Omental fat pad (tissue), 4 donors: ENCODE measurements around the gene ACYP1. TPM values are rescaled to one million over a fixed set of nuclear protein-coding genes. Genes with fewer than 3 reads are reported as not detected.

ENCODE experiments used
- ATAC-seq: fragments of 150-250 bp; one replicate; pipeline ENCODE4 v1.9.1; 2016; ENCODE audit warnings: mild to moderate bottlenecking, moderate library complexity; ENCODE audit not compliant: low FRiP score
- DNase-seq: peaks from one replicate; pipeline ENCODE4 v3.0.0-alpha.2; 2019; ENCODE audit warnings: low spot score
- total RNA-seq, 4 donors: library from RNA; depleted of rRNA; stranded (reverse); fragments of >200 nt; gene quantifications; one replicate each; pipeline ENCODE4 v1.1.0, GENCODE V29; 2016
- TF ChIP-seq, protein P1 (sequence below), 3 donors: fragments of 450-650 bp; IDR thresholded peaks; one replicate each; pipeline ENCODE4 v1.5.1; 2016 to 2017; ENCODE audit warnings: antibody characterized with exemption in 3 of 3, mild to moderate bottlenecking in 3 of 3, moderate library complexity in 2 of 3

ACYP1 gene
- total RNA-seq, 4 donors from 2014 or later: 10.7 to 17.0 (median 13.2) TPM

DNA sequence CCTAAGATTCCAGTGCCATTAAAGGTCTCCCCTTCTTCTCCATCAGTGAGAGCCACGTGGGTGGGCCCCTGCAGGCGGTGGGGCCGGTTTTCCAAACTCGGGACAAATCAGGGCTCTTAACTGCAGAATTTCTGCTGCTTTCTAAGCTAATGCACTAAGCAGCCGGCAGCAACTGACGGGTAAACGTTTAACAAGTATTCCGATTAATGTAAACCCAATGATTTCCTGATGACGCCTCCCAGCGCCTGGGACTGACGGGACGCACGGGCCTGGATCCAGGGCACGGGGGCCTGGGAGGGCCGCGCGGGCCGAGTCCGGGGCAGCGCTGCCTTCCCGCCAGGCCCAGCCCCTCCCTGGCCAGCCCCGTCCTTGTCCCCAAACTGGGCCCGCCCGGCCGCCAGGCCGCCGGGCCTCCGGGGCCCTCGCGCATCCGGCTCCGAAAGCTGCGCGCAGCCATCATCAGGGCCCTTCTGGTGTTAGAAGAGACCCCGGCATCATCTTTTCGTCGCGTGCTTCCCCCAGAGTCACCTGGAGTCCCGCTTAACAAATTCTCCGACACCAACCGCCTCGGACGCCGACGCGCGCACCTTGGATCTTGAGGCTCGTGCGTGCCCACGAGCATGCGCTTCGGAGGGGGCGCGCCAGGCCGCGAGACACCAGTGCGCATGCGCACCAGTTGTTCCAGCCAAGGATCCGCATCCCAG lies 12.8 kb downstream of the ACYP1 start, which contains the start of gene MLH3:
Gene MLH3, minus strand, starts transcription at position 616 of the 704 bp plus-strand sequence. CDS start 1,812 bp downstream, outside the sequence.
- ATAC-seq (peak; percentile 68), DNase-seq (peak; percentile 56)
- TF ChIP-seq, protein P1, sequence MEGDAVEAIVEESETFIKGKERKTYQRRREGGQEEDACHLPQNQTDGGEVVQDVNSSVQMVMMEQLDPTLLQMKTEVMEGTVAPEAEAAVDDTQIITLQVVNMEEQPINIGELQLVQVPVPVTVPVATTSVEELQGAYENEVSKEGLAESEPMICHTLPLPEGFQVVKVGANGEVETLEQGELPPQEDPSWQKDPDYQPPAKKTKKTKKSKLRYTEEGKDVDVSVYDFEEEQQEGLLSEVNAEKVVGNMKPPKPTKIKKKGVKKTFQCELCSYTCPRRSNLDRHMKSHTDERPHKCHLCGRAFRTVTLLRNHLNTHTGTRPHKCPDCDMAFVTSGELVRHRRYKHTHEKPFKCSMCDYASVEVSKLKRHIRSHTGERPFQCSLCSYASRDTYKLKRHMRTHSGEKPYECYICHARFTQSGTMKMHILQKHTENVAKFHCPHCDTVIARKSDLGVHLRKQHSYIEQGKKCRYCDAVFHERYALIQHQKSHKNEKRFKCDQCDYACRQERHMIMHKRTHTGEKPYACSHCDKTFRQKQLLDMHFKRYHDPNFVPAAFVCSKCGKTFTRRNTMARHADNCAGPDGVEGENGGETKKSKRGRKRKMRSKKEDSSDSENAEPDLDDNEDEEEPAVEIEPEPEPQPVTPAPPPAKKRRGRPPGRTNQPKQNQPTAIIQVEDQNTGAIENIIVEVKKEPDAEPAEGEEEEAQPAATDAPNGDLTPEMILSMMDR (IDR thresholded peaks at IDR 0.05): no peak

DNA sequence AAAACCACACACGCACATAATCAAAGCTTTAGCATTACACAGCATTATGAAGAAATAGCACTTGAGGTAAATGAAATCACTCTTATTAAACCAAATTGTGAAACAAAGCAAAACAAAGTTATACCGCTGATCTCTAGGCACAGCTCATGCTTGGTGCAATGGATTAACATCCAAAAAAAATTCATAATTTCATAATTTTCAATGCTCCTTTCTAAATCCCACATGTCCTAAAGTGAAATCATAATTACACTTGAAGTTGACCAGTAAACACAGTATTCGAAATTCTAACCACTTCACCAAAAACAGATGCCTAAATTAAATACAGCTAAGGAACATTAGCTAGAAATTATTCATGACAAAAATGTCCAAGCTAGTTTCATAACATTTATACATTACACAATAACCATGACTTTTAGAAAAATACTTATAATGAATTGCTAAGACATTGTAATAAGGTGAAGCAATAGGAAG lies 14.1 kb downstream of the ACYP1 start:
- DNase-seq: no peak
- ATAC-seq: peak; percentile 68
- TF ChIP-seq, protein P1 (IDR thresholded peaks at IDR 0.05): no peak

DNA sequence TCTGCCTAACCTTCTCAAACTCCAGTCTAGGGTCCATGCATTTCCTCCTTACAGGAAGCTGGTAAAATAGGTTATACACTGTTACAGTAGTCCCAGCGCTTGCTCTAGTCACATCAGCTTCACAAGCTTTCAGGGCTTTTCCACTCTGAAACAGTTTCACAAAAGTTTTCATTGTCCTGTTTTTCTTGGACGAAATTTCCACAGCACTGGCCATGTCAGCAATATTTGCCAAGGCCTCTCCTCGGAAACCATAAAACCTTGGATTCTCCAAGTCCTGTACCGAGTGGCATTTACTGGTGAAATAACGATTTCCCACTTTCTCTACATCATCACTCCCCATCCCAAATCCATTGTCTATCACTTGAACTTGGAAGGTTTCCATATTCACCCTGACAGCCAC lies 14.7 kb downstream of the ACYP1 start:
- TF ChIP-seq, protein P1 (IDR thresholded peaks at IDR 0.05): no peak
- ATAC-seq: no peak
- DNase-seq: no peak

DNA sequence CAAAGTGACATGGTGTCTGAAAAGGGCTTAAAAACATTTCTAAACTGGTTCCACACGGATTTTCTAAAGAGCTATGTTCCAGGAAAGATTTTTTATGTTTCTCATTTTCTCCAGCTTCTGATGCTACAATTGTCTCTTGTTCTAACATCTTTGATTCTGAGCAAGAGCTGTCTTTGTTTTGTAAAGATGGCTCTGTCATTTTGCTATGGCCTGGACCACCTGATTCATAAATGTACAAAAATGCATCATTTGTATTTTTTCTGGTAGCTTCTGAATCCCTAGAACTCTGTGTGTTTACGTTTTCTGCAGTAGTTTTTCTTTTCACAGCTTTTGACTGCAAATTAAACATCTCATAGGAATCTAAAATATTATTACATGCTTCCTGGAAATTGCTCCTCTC lies 15.7 kb downstream of the ACYP1 start:
- no peak for ATAC-seq
- TF ChIP-seq, protein P1 (IDR thresholded peaks at IDR 0.05): no peak
- no peak for DNase-seq

DNA sequence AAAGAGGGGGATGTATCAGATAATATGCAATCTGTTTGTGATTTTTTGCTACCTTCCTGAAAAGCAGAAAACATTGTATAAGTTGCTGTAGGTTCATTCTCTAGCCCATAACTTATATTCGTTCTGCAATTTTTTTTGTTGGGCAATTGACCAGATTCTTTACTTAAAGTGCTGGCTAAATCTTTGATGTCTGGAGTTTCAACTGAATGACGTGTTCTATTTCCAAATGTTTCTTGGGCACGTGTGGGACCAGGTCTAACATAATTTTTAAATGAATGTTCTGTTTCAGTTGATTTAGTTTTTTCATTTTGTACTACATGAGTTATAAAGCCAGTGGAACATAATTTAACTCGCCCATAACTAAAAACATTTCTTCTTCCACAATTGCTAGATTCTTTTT lies 16.3 kb downstream of the ACYP1 start:
- TF ChIP-seq, protein P1 (IDR thresholded peaks at IDR 0.05): no peak
- ATAC-seq (no peak), DNase-seq (no peak)

DNA sequence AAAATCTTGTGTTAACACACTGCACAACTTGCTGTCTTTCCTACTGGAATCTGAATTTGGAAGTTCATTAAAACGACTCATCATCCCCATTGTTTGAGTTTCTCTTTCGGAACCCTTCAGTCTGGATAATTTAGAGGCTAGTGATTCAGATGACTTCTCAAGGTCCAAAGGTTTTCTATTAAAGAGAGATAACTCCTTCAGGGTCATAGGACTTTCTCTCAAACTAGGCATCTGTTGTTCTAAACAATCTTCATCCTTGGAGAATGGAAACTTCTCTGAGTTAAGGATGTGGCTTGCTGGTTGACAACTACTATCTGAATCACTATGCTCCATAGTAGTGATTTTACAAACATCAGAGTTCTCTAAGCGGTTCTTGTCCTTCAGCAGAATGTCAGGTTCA lies 16.9 kb downstream of the ACYP1 start:
- ATAC-seq: no peak
- DNase-seq: no peak
- TF ChIP-seq, protein P1 (IDR thresholded peaks at IDR 0.05): no peak

DNA sequence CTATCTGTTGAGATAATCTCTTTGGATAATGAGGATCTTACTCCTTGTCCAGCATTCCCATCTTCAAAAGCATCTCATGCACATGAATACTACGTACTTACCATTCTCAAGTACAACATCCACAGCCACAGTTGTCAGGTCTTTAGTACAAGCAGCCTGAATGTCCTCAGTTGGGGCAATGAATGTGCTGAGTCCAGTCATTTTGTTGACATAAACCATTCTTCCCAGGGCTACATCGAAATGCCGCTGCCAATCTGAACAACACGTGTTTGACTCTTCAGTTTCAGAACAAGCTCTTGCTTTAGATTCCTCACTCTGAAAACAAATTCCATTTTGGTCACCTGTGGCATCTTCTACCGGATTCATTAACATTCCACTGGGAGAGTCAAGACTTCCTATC lies 17.5 kb downstream of the ACYP1 start:
- TF ChIP-seq, protein P1 (IDR thresholded peaks at IDR 0.05): no peak
- ATAC-seq (no peak), DNase-seq (no peak)
